Caco-2 (cell line): Measurements from ENCODE around the gene NPSR1. TPM values are rescaled to one million over a fixed set of nuclear protein-coding genes. Genes with fewer than 3 reads are reported as not detected.

Experiments used
- BruUV-seq: library from RNA; stranded (reverse); fragments of 400-500 nt; replicated peaks from 2 replicates; lab custom pipeline; 2021; lab: Mats Ljungman, UMichigan
- CTCF ChIA-PET: fragments of 300-600 bp; sonication (Branson Sonifier 250); formaldehyde crosslinking; loops from one replicate; lab custom pipeline; 2022; ENCODE audit warnings: antibody characterized with exemption; lab: Charles Lee
- POLR2A ChIA-PET: fragments of 300-600 bp; sonication (Branson Sonifier 250); formaldehyde crosslinking; loops from one replicate; lab custom pipeline; 2022; ENCODE audit warnings: antibody characterized with exemption; lab: Charles Lee
- DNase-seq, 2 experiments: peaks; one replicate each; pipeline versions ENCODE4 v3.0.0 to v3.0.0-alpha.2; 2020 to 2022
- H3K27me3 ChIP-seq: replicated peaks from 2 replicates; pipeline ENCODE4 v1.6.0; 2011; ENCODE audit warnings: low read length; ENCODE audit not compliant: control insufficient read depth, insufficient read depth
- H3K36me3 ChIP-seq: 2 replicates; pipeline ENCODE4 v1.5.1; 2011; ENCODE audit warnings: low read length; ENCODE audit not compliant: control insufficient read depth, insufficient read depth
- H3K4me1 ChIP-seq: fragments of 250-450 bp; sonication (Bioruptor Pico); 2 replicates; pipeline ENCODE4 v1.5.1; 2020; ENCODE audit warnings: mild to moderate bottlenecking
- H3K4me3 ChIP-seq: 2 replicates; pipeline ENCODE4 v1.5.1; 2011; ENCODE audit warnings: low read depth, mild to moderate bottlenecking, control low read depth, low read length
- H3K9me3 ChIP-seq: fragments of 250-450 bp; sonication (Bioruptor Pico); 2 replicates; pipeline ENCODE4 v1.5.1; 2020; ENCODE audit warnings: mild to moderate bottlenecking, moderate library complexity
- H3K27ac Mint-ChIP-seq: one replicate; pipeline ENCODE4 v1.8.0; 2022; ENCODE audit warnings: mixed read lengths; ENCODE audit not compliant: unreplicated experiment
- H3K27me3 Mint-ChIP-seq: one replicate; pipeline ENCODE4 v1.8.0; 2022; ENCODE audit warnings: mixed read lengths; ENCODE audit not compliant: insufficient read depth, unreplicated experiment
- H3K36me3 Mint-ChIP-seq: one replicate; pipeline ENCODE4 v1.8.0; 2022; ENCODE audit warnings: mild to moderate bottlenecking, mixed read lengths; ENCODE audit not compliant: insufficient read depth, unreplicated experiment
- H3K4me1 Mint-ChIP-seq: one replicate; pipeline ENCODE4 v1.8.0; 2022; ENCODE audit warnings: low read depth, mixed read lengths; ENCODE audit not compliant: unreplicated experiment
- H3K4me3 Mint-ChIP-seq: one replicate; pipeline ENCODE4 v1.8.0; 2022; ENCODE audit warnings: mild to moderate bottlenecking, moderate library complexity, mixed read lengths; ENCODE audit not compliant: unreplicated experiment
- H3K9me3 Mint-ChIP-seq: one replicate; pipeline ENCODE4 v1.8.0; 2022; ENCODE audit warnings: mixed read lengths; ENCODE audit not compliant: unreplicated experiment
- CTCF ChIP-seq, 2 experiments: fragments of 200-600 bp in 1 of 2; IDR thresholded peaks; 1 replicate in 1 of 2; 2 replicates in 1 of 2; pipeline versions ENCODE4 v1.5.1 to v1.8.0; 2011 to 2022; ENCODE audit warnings: antibody characterized with exemption in 1 of 2, control low read depth in 1 of 2, inconsistent platforms in 1 of 2, low read depth in 1 of 2, low read length in 1 of 2, mild to moderate bottlenecking in 1 of 2, moderate library complexity in 1 of 2; ENCODE audit not compliant: insufficient read depth in 1 of 2, severe bottlenecking in 1 of 2, unreplicated experiment in 1 of 2
- intact Hi-C: fragments of 100-400 bp; cut with micrococcal nuclease; formaldehyde crosslinking; loops from one replicate; pipeline ENCODE4 v1.10.0; 2022; ENCODE audit not compliant: unreplicated experiment
- total RNA-seq: library from RNA; stranded (reverse); gene quantifications from 2 replicates; pipeline ENCODE4 v1.2.3, GENCODE V29; 2022

The NPSR1 gene
- total RNA-seq, 1 experiment from 2014 or later = not detected

GRCh38 chr7:34838329-34838728 is 180.3 kb downstream of the NPSR1 start:
- H3K36me3 Mint-ChIP-seq = no peaks in the 10 kb centered on the region
- peaks cover 6% of the 10 kb centered on the region for H3K27me3 Mint-ChIP-seq
- DNase-seq = no peak
- peaks cover 22% of the 10 kb centered on the region for H3K4me1 Mint-ChIP-seq
- H3K4me3 Mint-ChIP-seq = no peak overlapping the region
- Histone ChIP-seq H3K4me3 (no peak overlapping the region), H3K9me3 (no peaks in the 10 kb centered on the region), H3K4me1 (peaks cover 12% of the 10 kb centered on the region), H3K36me3 (no peaks in the 10 kb centered on the region), H3K27me3 (no peaks in the 10 kb centered on the region)
- ChIA-PET CTCF (interaction anchor here (0.6 kb wide), 1 partner anchor 920 kb away, joined by 3 read pairs; no protein-coding TSS in a partner anchor), POLR2A (no interaction called here)
- no peak overlapping the region for H3K27ac Mint-ChIP-seq
- TF ChIP-seq CTCF (IDR thresholded peaks at IDR 0.05; ENCODE audit: insufficient read depth in 1 of 2, low read depth in 1 of 2, low read length in 1 of 2, severe bottlenecking in 1 of 2, unreplicated experiment in 1 of 2) = no peak
- peaks cover 20% of the 10 kb centered on the region for H3K9me3 Mint-ChIP-seq
- BruUV-seq = no TSS peak
- intact Hi-C loops = no loop called here

GRCh38 chr7:34839645-34840044 is 181.6 kb downstream of the NPSR1 start:
- Histone ChIP-seq H3K4me1 (peaks cover 6% of the 10 kb centered on the region; the same call in 1 of the 2 replicates), H3K36me3 (no peaks in the 10 kb centered on the region), H3K27me3 (no peaks in the 10 kb centered on the region), H3K4me3 (no peak overlapping the region), H3K9me3 (no peaks in the 10 kb centered on the region)
- ChIA-PET CTCF (no interaction called here), POLR2A (no interaction called here)
- H3K9me3 Mint-ChIP-seq = peaks cover 20% of the 10 kb centered on the region
- no peak overlapping the region for H3K4me3 Mint-ChIP-seq
- no peak for DNase-seq
- no peaks in the 10 kb centered on the region for H3K36me3 Mint-ChIP-seq
- no TSS peak for BruUV-seq
- TF ChIP-seq CTCF (IDR thresholded peaks at IDR 0.05; ENCODE audit: insufficient read depth in 1 of 2, low read depth in 1 of 2, low read length in 1 of 2, severe bottlenecking in 1 of 2, unreplicated experiment in 1 of 2) = no peak
- peaks cover 6% of the 10 kb centered on the region for H3K27me3 Mint-ChIP-seq
- H3K4me1 Mint-ChIP-seq = peaks cover 22% of the 10 kb centered on the region
- intact Hi-C loops = no loop called here
- H3K27ac Mint-ChIP-seq = no peak overlapping the region

DNA sequence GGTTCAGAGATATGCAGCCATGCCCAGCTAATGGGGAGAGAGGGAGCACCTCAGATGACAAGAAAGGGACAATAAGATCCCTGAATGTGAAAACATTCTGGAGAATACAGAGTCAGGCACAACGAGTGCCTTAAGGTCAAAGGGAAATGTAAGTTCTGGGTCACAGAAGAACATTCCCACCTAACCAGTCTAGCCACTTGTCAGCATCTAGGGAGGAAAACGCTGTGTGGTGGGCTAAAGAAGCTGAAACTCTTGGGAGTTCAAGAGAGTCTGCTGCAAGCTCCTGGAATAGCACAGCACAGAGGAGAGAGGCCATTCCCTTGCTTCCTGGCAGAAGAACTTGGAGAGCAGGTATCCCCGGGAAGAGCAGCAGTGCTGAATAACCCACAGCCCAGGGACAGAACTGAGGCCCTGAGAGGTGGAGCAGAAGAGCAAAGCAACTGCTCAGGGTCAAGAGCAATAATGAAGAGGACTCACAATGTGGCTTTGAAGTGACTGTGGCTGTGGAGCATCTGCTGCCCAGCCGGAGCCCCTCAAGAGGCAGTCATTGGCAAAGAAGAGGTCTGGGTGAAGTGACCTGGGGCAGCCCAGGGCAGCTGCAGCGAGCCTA is 182.3 kb downstream of the NPSR1 start:
- H3K9me3 Mint-ChIP-seq = peaks cover 20% of the 10 kb centered on the region
- H3K4me3 Mint-ChIP-seq = no peak overlapping the region

More for the DNA sequence above, 182.3 kb downstream of the NPSR1 start:
- no peak overlapping the region for H3K27ac Mint-ChIP-seq
- peaks cover 6% of the 10 kb centered on the region; the same call in 1 of the 2 replicates for H3K4me1 ChIP-seq
- CTCF ChIA-PET = no interaction called here
- intact Hi-C loops = no loop called here
- no peak for DNase-seq
- no TSS peak for BruUV-seq
- POLR2A ChIA-PET = no interaction called here
- H3K4me1 Mint-ChIP-seq = peaks cover 22% of the 10 kb centered on the region
- peaks cover 6% of the 10 kb centered on the region for H3K27me3 Mint-ChIP-seq
- TF ChIP-seq CTCF (IDR thresholded peaks at IDR 0.05; ENCODE audit: insufficient read depth in 1 of 2, low read depth in 1 of 2, low read length in 1 of 2, severe bottlenecking in 1 of 2, unreplicated experiment in 1 of 2) = no peak
- no peaks in the 10 kb centered on the region for H3K9me3 ChIP-seq
- H3K36me3 ChIP-seq = no peaks in the 10 kb centered on the region
- H3K36me3 Mint-ChIP-seq = no peaks in the 10 kb centered on the region
- H3K4me3 ChIP-seq = no peak overlapping the region
- no peaks in the 10 kb centered on the region for H3K27me3 ChIP-seq
